Measurements from ENCODE around the gene COMMD10.
A peak's percentile ranks its signal among the peaks of the same experiment; 100 is the strongest.
"Not testable (repeated sequence)": the region's sequence is repeated elsewhere in the genome, so short reads cannot be mapped to it uniquely, and the experiment has no call there.

The COMMD10 gene

GRCh38 chr5:116098998-116099397 lies 14.2 kb downstream of the COMMD10 start:
- no peak for FAIRE-seq

- not testable (repeated sequence) for FAIRE-seq
Observed at GRCh38 chr5:116104941-116105340, 20.1 kb downstream of the COMMD10 start.

- FAIRE-seq: no peak
Observed at GRCh38 chr5:116115163-116115562, 30.3 kb downstream of the COMMD10 start.

- no peak for FAIRE-seq
Observed at GRCh38 chr5:116130471-116130870, 45.6 kb downstream of the COMMD10 start.

- no peak for FAIRE-seq
Observed at GRCh38 chr5:116130976-116131375, 46.2 kb downstream of the COMMD10 start.

- FAIRE-seq: no peak
Observed at GRCh38 chr5:116133281-116133680, 48.5 kb downstream of the COMMD10 start.

- no peak for FAIRE-seq
Observed at GRCh38 chr5:116135344-116135743, 50.5 kb downstream of the COMMD10 start.

- peak; percentile 95 for FAIRE-seq
Observed at GRCh38 chr5:116137544-116138378, 52.9 kb downstream of the COMMD10 start.

- FAIRE-seq: no peak
Observed at GRCh38 chr5:116142495-116142894, 57.7 kb downstream of the COMMD10 start.

GRCh38 chr5:116144103-116144502 lies 59.3 kb downstream of the COMMD10 start:
- no peak for FAIRE-seq

GRCh38 chr5:116144991-116145390 lies 60.2 kb downstream of the COMMD10 start:
- FAIRE-seq: no peak

GRCh38 chr5:116145416-116145815 lies 60.6 kb downstream of the COMMD10 start:
- no peak for FAIRE-seq

GRCh38 chr5:116152169-116152568 lies 67.3 kb downstream of the COMMD10 start:
- no peak for FAIRE-seq

GRCh38 chr5:116153687-116154174 lies 68.9 kb downstream of the COMMD10 start:
- no peak for FAIRE-seq

- no peak for FAIRE-seq
Observed at GRCh38 chr5:116154252-116154651, 69.4 kb downstream of the COMMD10 start.

GRCh38 chr5:116154931-116155330 lies 70.1 kb downstream of the COMMD10 start:
- FAIRE-seq: no peak

- FAIRE-seq: no peak
Observed at GRCh38 chr5:116157902-116158301, 73.1 kb downstream of the COMMD10 start.

- no peak for FAIRE-seq
Observed at GRCh38 chr5:116159006-116159405, 74.2 kb downstream of the COMMD10 start.

- no peak for FAIRE-seq
Observed at GRCh38 chr5:116174111-116174510, 89.3 kb downstream of the COMMD10 start.

GRCh38 chr5:116176121-116176520 lies 91.3 kb downstream of the COMMD10 start:
- no peak for FAIRE-seq

- no peak for FAIRE-seq
Observed at GRCh38 chr5:116178925-116179324, 94.1 kb downstream of the COMMD10 start.

GRCh38 chr5:116209166-116209565 lies 124.3 kb downstream of the COMMD10 start:
- no peak for FAIRE-seq

GRCh38 chr5:116212225-116212624 lies 127.4 kb downstream of the COMMD10 start:
- no peak for FAIRE-seq

GRCh38 chr5:116216246-116216645 lies 131.4 kb downstream of the COMMD10 start:
- peak; percentile 72 for FAIRE-seq
